Neural cell (in vitro differentiated cells): ENCODE results near the gene ANKRD52. TPM values are rescaled to one million over a fixed set of nuclear protein-coding genes. Genes with fewer than 3 reads are reported as not detected.

Source experiments
- H2AFZ ChIP-seq: fragments of 200-600, 300-800 bp; sonication (generic), shearing (Covaris generic); 2 replicates; pipeline ENCODE4 v1.6.0; 2014; ENCODE audit warnings: low read depth, mild to moderate bottlenecking, antibody characterized with exemption, low read length, moderate library complexity
- H3F3A ChIP-seq: fragments of 200-600 bp; shearing (Covaris generic); 2 replicates; pipeline ENCODE4 v1.6.1; 2016; ENCODE audit warnings: mild to moderate bottlenecking, moderate library complexity, mixed read lengths, antibody characterized with exemption, low read length; ENCODE audit not compliant: insufficient read depth, poor library complexity, severe bottlenecking
- H3K27ac ChIP-seq: fragments of 200-600, 300-800 bp; sonication (generic), shearing (Covaris generic); 2 replicates; pipeline ENCODE4 v1.5.1; 2014; ENCODE audit warnings: mild to moderate bottlenecking, low read length, moderate library complexity
- H3K27me3 ChIP-seq: fragments of 300-800, 200-600 bp; sonication (generic), shearing (Covaris generic); 2 replicates; pipeline ENCODE4 v1.6.0; 2014; ENCODE audit warnings: mild to moderate bottlenecking, low read depth, low read length, moderate library complexity; ENCODE audit not compliant: insufficient read depth
- H3K36me3 ChIP-seq: fragments of 300-800, 200-600 bp; sonication (generic), shearing (Covaris generic); 2 replicates; pipeline ENCODE4 v1.5.1; 2014; ENCODE audit warnings: mild to moderate bottlenecking, antibody characterized with exemption, low read length, moderate library complexity; ENCODE audit not compliant: insufficient read depth
- H3K4me2 ChIP-seq: fragments of 300-800, 200-600 bp; sonication (generic), shearing (Covaris generic); 2 replicates; pipeline ENCODE4 v1.6.0; 2014; ENCODE audit warnings: mild to moderate bottlenecking, low read length
- H3K4me3 ChIP-seq: fragments of 300-800, 200-600 bp; sonication (generic), shearing (Covaris generic); 2 replicates; pipeline ENCODE4 v1.5.1; 2014; ENCODE audit warnings: mild to moderate bottlenecking, low read length, moderate library complexity
- H3K79me2 ChIP-seq: fragments of 200-600 bp; shearing (Covaris generic); replicated peaks from 2 replicates; pipeline ENCODE4 v1.6.0; 2014; ENCODE audit warnings: mild to moderate bottlenecking, low read length, moderate library complexity; ENCODE audit not compliant: insufficient read depth
- H3K9ac ChIP-seq: fragments of 300-800, 200-600 bp; sonication (generic), shearing (Covaris generic); 2 replicates; pipeline ENCODE4 v1.6.1; 2016; ENCODE audit warnings: mild to moderate bottlenecking, low read length, mixed read lengths
- H3K9me2 ChIP-seq: fragments of 200-600 bp; shearing (Covaris generic); 2 replicates; pipeline ENCODE4 v1.6.1; 2016; ENCODE audit warnings: mild to moderate bottlenecking, low read length, mixed read lengths; ENCODE audit not compliant: insufficient read depth
- H3K9me3 ChIP-seq: fragments of 200-600, 300-800 bp; sonication (generic), shearing (Covaris generic); 2 replicates; pipeline ENCODE4 v1.6.1; 2016; ENCODE audit warnings: mild to moderate bottlenecking, mixed run types, low read length, moderate library complexity, mixed read lengths
- H4K20me1 ChIP-seq: fragments of 200-600 bp; shearing (Covaris generic); 2 replicates; pipeline ENCODE4 v1.6.1; 2016; ENCODE audit warnings: mild to moderate bottlenecking, mixed run types; ENCODE audit not compliant: insufficient read depth
- EP300 ChIP-seq: fragments of 450-650 bp; conservative IDR thresholded peaks from 2 replicates; pipeline ENCODE4 v1.6.1; 2014; ENCODE audit warnings: antibody characterized with exemption, mild to moderate bottlenecking, moderate library complexity; ENCODE audit not compliant: poor library complexity, severe bottlenecking
- EZH2 ChIP-seq: fragments of 200-600, 300-800 bp; shearing (Covaris generic), sonication (generic); IDR thresholded peaks from 2 replicates; pipeline ENCODE4 v1.6.1; 2014; ENCODE audit warnings: antibody characterized with exemption, low read length, borderline replicate concordance, mild to moderate bottlenecking; ENCODE audit not compliant: insufficient read depth, poor library complexity, severe bottlenecking
- MXI1 ChIP-seq: fragments of 450-650 bp; conservative IDR thresholded peaks from 2 replicates; pipeline ENCODE4 v1.6.1; 2014; ENCODE audit warnings: antibody characterized with exemption, mild to moderate bottlenecking; ENCODE audit not compliant: poor library complexity, severe bottlenecking
- POLR2AphosphoS5 ChIP-seq: IDR thresholded peaks from 2 replicates; pipeline ENCODE4 v1.6.1; 2012
- RAD21 ChIP-seq: fragments of 450-650 bp; conservative IDR thresholded peaks from 2 replicates; pipeline ENCODE4 v1.6.1; 2014; ENCODE audit warnings: antibody characterized with exemption, mild to moderate bottlenecking, moderate library complexity
- SMC3 ChIP-seq: fragments of 450-650 bp; conservative IDR thresholded peaks from 2 replicates; pipeline ENCODE4 v1.6.1; 2014; ENCODE audit warnings: antibody characterized with exemption, mild to moderate bottlenecking, moderate library complexity; ENCODE audit not compliant: poor library complexity
- TAF1 ChIP-seq: IDR thresholded peaks from 2 replicates; pipeline ENCODE4 v1.6.1; 2012; ENCODE audit warnings: low read depth
- polyA plus RNA-seq: library from polyadenylated mRNA; depleted of rRNA; stranded (reverse); fragments of >200 nt; gene quantifications from 2 replicates; pipeline ENCODE4 v1.2.3, GENCODE V29; 2014
- TF ChIP-seq, protein P1 (sequence below): fragments of 450-650 bp; IDR thresholded peaks from 2 replicates; pipeline ENCODE4 v1.5.1; 2014; ENCODE audit warnings: antibody characterized with exemption, mild to moderate bottlenecking, moderate library complexity; ENCODE audit not compliant: poor library complexity, severe bottlenecking
- TF ChIP-seq, protein P2 (sequence below): IDR thresholded peaks from 2 replicates; pipeline ENCODE4 v1.6.1; 2012; ENCODE audit warnings: borderline replicate concordance

The ANKRD52 gene
- polyA plus RNA-seq, 1 donor from 2014 or later = 7.3 TPM

DNA sequence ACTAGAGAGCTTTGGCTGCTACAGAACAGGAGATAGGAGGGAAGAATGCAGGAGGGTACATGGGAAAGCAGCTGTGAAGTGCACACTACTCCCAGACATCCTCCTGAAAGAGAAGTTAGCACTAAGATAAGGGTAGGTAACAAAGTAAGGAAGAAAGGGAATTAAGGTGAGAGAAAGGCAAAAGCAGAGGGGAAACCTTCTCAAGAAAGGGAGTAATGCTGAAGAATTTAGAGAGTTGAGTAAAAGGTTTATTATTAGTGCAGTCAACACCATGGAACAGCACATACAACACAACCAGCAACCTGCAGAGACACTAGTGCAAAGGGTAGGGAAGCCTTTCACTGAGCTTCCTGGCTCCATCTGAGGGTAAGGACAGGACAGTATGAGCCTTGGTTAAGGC, 53.9 kb downstream of the ANKRD52 start:
- Histone ChIP-seq H3K9ac (no peak overlapping the region), H4K20me1 (no peaks in the 10 kb centered on the region), H3K27me3 (no peaks in the 10 kb centered on the region), H3K4me3 (no peak overlapping the region), H3K79me2 (no peaks in the 10 kb centered on the region), H2AFZ (no peak overlapping the region), H3F3A (no peaks in the 10 kb centered on the region), H3K4me2 (no peak overlapping the region), H3K9me3 (no peaks in the 10 kb centered on the region), H3K36me3 (peaks cover 6% of the 10 kb centered on the region), H3K9me2 (no peaks in the 10 kb centered on the region), H3K27ac (no peak overlapping the region)
- TF ChIP-seq TAF1 (no peak), POLR2AphosphoS5 (no peak), SMC3 (no peak), EZH2 (no peak)
- TF ChIP-seq, protein P1, sequence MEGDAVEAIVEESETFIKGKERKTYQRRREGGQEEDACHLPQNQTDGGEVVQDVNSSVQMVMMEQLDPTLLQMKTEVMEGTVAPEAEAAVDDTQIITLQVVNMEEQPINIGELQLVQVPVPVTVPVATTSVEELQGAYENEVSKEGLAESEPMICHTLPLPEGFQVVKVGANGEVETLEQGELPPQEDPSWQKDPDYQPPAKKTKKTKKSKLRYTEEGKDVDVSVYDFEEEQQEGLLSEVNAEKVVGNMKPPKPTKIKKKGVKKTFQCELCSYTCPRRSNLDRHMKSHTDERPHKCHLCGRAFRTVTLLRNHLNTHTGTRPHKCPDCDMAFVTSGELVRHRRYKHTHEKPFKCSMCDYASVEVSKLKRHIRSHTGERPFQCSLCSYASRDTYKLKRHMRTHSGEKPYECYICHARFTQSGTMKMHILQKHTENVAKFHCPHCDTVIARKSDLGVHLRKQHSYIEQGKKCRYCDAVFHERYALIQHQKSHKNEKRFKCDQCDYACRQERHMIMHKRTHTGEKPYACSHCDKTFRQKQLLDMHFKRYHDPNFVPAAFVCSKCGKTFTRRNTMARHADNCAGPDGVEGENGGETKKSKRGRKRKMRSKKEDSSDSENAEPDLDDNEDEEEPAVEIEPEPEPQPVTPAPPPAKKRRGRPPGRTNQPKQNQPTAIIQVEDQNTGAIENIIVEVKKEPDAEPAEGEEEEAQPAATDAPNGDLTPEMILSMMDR = no peak

DNA sequence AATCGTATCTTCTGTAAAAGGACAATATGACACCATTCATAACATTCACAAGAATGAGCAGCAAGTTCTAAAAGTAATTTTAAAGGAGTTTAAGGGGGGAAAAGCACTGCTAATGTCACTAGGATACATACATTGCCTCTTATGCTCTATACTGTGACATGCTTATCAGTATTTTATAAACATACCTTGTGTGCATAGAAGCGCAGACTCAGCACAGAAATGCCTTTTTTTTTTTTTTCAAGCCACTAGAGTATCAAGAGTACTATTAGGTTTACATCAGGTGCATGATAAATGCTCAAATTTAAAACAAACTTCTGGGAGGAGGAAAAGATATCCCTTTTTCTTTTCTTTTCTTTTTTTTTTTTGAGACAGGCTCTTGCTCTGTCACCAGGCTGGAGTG, 55.3 kb downstream of the ANKRD52 start:
- no peak overlapping the region for H3K9ac ChIP-seq
- peaks cover 6% of the 10 kb centered on the region for H3K36me3 ChIP-seq
- TF ChIP-seq TAF1 (no peak), EP300 (no peak), RAD21 (no peak), EZH2 (no peak), SMC3 (no peak), MXI1 (no peak), POLR2AphosphoS5 (no peak)
- TF ChIP-seq, protein P1 = no peak
- TF ChIP-seq, protein P2, sequence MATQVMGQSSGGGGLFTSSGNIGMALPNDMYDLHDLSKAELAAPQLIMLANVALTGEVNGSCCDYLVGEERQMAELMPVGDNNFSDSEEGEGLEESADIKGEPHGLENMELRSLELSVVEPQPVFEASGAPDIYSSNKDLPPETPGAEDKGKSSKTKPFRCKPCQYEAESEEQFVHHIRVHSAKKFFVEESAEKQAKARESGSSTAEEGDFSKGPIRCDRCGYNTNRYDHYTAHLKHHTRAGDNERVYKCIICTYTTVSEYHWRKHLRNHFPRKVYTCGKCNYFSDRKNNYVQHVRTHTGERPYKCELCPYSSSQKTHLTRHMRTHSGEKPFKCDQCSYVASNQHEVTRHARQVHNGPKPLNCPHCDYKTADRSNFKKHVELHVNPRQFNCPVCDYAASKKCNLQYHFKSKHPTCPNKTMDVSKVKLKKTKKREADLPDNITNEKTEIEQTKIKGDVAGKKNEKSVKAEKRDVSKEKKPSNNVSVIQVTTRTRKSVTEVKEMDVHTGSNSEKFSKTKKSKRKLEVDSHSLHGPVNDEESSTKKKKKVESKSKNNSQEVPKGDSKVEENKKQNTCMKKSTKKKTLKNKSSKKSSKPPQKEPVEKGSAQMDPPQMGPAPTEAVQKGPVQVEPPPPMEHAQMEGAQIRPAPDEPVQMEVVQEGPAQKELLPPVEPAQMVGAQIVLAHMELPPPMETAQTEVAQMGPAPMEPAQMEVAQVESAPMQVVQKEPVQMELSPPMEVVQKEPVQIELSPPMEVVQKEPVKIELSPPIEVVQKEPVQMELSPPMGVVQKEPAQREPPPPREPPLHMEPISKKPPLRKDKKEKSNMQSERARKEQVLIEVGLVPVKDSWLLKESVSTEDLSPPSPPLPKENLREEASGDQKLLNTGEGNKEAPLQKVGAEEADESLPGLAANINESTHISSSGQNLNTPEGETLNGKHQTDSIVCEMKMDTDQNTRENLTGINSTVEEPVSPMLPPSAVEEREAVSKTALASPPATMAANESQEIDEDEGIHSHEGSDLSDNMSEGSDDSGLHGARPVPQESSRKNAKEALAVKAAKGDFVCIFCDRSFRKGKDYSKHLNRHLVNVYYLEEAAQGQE = no peak
- no peak overlapping the region for H3K27ac ChIP-seq
- no peak overlapping the region for H3K4me2 ChIP-seq
- no peaks in the 10 kb centered on the region for H4K20me1 ChIP-seq
- H3F3A ChIP-seq = no peaks in the 10 kb centered on the region
- H3K4me3 ChIP-seq = no peak overlapping the region
- H3K9me2 ChIP-seq = no peaks in the 10 kb centered on the region
- H3K27me3 ChIP-seq = no peaks in the 10 kb centered on the region
- no peaks in the 10 kb centered on the region for H3K9me3 ChIP-seq
- H3K79me2 ChIP-seq = no peaks in the 10 kb centered on the region
- no peak overlapping the region for H2AFZ ChIP-seq
